WTC11 (cell line): ENCODE data around the gene TRPM7.

Source experiments
- CREB1 ChIP-seq: sonication (generic); formaldehyde crosslinking; IDR thresholded peaks from 2 replicates; pipeline ENCODE4 v1.8.0; 2023; ENCODE audit warnings: mild to moderate bottlenecking, missing genetic modification reagents
- NR1H2 ChIP-seq: sonication (generic); formaldehyde crosslinking; IDR thresholded peaks from 2 replicates; pipeline ENCODE4 v1.9.0; 2021; ENCODE audit warnings: mild to moderate bottlenecking, moderate library complexity, missing genetic modification reagents
- NR2C2 ChIP-seq: sonication (generic); formaldehyde crosslinking; IDR thresholded peaks from 2 replicates; pipeline ENCODE4 v1.8.0; 2022; ENCODE audit warnings: mild to moderate bottlenecking, missing genetic modification reagents
- ZNF423 ChIP-seq: fragments of 250-450 bp; sonication (Bioruptor Pico); IDR thresholded peaks from 2 replicates; pipeline ENCODE4 v2.1.2; 2022; ENCODE audit warnings: mild to moderate bottlenecking, moderate library complexity
- TF ChIP-seq, protein P1 (sequence below): sonication (generic); formaldehyde crosslinking; conservative IDR thresholded peaks from 2 replicates; pipeline ENCODE4 v1.8.1; 2022; ENCODE audit warnings: mild to moderate bottlenecking, missing genetic modification reagents
- TF ChIP-seq, protein P2 (sequence below): sonication (generic); formaldehyde crosslinking; IDR thresholded peaks from 2 replicates; pipeline ENCODE4 v1.8.1; 2023; ENCODE audit warnings: mild to moderate bottlenecking, missing genetic modification reagents, borderline replicate concordance
- TF ChIP-seq, protein P3 (sequence below): sonication (generic); formaldehyde crosslinking; IDR thresholded peaks from 2 replicates; pipeline ENCODE4 v1.8.0; 2022; ENCODE audit warnings: mild to moderate bottlenecking, missing genetic modification reagents

DNA sequence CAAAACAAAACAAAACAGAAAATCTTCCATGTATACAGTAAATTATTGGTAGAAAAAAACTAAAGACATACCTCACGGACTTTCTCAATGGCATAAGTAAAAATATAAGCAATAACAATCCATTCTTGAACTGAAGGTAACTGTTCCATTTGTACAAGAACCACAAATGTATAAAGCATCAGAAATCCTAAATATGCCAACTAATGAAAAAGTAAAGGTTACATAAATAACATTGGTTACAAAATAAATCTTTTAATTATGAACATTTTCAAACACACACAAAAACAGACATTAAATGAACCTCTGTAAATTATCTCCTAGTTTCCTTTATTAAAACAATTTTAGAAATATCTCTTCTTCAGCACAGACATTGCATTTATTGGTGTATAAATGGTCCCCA, 79.5 kb downstream of the TRPM7 start:
- no peak for TF ChIP-seq CREB1 (CRISPR knock-in tag)
- TF ChIP-seq ZNF423: no peak
- TF ChIP-seq NR1H2 (CRISPR knock-in tag): no peak
- TF ChIP-seq, protein P1, sequence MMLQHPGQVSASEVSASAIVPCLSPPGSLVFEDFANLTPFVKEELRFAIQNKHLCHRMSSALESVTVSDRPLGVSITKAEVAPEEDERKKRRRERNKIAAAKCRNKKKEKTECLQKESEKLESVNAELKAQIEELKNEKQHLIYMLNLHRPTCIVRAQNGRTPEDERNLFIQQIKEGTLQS (CRISPR knock-in tag): no peak
- TF ChIP-seq, protein P2, sequence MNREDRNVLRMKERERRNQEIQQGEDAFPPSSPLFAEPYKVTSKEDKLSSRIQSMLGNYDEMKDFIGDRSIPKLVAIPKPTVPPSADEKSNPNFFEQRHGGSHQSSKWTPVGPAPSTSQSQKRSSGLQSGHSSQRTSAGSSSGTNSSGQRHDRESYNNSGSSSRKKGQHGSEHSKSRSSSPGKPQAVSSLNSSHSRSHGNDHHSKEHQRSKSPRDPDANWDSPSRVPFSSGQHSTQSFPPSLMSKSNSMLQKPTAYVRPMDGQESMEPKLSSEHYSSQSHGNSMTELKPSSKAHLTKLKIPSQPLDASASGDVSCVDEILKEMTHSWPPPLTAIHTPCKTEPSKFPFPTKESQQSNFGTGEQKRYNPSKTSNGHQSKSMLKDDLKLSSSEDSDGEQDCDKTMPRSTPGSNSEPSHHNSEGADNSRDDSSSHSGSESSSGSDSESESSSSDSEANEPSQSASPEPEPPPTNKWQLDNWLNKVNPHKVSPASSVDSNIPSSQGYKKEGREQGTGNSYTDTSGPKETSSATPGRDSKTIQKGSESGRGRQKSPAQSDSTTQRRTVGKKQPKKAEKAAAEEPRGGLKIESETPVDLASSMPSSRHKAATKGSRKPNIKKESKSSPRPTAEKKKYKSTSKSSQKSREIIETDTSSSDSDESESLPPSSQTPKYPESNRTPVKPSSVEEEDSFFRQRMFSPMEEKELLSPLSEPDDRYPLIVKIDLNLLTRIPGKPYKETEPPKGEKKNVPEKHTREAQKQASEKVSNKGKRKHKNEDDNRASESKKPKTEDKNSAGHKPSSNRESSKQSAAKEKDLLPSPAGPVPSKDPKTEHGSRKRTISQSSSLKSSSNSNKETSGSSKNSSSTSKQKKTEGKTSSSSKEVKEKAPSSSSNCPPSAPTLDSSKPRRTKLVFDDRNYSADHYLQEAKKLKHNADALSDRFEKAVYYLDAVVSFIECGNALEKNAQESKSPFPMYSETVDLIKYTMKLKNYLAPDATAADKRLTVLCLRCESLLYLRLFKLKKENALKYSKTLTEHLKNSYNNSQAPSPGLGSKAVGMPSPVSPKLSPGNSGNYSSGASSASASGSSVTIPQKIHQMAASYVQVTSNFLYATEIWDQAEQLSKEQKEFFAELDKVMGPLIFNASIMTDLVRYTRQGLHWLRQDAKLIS (CRISPR knock-in tag): no peak
- TF ChIP-seq NR2C2: no peak
- TF ChIP-seq, protein P3, sequence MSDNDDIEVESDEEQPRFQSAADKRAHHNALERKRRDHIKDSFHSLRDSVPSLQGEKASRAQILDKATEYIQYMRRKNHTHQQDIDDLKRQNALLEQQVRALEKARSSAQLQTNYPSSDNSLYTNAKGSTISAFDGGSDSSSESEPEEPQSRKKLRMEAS (CRISPR knock-in tag): no peak
